GM12801 (cell line): ENCODE results near the gene INA.

Experiments
- TF ChIP-seq, protein P1 (sequence below): IDR thresholded peaks from one replicate; pipeline ENCODE4 v1.5.1; 2011; ENCODE audit warnings: control low read depth; ENCODE audit not compliant: insufficient read length; ENCODE audit errors: extremely low read depth

The INA gene

DNA sequence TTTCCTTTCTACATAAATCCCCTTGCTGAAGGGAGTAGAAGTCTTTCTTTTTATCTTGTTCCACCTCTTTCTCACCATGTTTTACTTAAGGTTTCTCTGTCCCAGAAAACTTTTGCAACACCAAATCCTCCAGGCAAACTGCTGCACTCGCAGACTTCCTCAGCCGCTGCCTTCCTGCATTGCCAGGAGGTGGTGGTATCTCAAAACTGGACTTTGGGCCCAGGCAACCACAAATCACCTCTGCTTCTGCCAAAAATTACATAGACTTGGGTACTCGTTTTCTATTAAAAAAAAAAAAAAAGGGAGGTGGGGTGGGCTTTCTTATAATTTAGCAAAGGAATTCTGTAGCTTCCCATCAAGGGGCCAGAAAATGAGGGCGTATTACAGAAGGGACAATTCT, 14.7 kb downstream of the INA start:
- TF ChIP-seq, protein P1, sequence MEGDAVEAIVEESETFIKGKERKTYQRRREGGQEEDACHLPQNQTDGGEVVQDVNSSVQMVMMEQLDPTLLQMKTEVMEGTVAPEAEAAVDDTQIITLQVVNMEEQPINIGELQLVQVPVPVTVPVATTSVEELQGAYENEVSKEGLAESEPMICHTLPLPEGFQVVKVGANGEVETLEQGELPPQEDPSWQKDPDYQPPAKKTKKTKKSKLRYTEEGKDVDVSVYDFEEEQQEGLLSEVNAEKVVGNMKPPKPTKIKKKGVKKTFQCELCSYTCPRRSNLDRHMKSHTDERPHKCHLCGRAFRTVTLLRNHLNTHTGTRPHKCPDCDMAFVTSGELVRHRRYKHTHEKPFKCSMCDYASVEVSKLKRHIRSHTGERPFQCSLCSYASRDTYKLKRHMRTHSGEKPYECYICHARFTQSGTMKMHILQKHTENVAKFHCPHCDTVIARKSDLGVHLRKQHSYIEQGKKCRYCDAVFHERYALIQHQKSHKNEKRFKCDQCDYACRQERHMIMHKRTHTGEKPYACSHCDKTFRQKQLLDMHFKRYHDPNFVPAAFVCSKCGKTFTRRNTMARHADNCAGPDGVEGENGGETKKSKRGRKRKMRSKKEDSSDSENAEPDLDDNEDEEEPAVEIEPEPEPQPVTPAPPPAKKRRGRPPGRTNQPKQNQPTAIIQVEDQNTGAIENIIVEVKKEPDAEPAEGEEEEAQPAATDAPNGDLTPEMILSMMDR: no peak

DNA sequence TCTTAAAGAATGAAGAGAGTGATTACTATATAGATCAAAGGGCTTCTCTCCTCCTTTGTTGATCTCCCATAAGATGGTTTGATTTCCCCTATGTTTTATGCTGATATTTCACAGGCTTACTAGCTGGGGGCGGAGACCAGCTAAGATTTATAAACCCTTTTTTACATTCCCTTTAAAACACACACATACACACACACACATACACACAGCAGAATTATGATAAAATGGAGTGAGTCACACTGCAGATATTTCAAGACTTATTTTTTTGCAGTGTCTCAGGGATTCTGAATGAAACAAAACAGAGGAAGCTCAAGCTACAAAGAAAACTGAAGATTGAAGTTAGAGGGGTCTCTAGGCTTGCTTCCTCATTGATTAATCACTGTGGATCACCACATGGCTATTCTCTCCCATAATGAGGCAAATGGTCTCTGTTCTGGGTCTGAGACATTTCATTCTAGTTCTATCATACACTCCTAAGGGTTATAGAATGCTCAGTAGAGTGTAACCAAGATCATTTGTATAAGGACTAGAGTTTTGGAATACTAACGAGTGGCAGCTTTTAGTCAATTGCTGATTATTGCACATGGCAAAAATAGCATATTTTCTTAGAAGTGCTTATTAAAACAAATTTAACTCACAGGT, 18.6 kb downstream of the INA start:
- TF ChIP-seq, protein P1: no peak

- TF ChIP-seq, protein P1: no peak
Measured at GRCh38 chr10:103307594-103307993, 30.7 kb downstream of the INA start.

GRCh38 chr10:103310197-103310596, 33.3 kb downstream of the INA start:
- TF ChIP-seq, protein P1: no peak

- TF ChIP-seq, protein P1: no peak
Measured at GRCh38 chr10:103316087-103316486, 39.1 kb downstream of the INA start.

DNA sequence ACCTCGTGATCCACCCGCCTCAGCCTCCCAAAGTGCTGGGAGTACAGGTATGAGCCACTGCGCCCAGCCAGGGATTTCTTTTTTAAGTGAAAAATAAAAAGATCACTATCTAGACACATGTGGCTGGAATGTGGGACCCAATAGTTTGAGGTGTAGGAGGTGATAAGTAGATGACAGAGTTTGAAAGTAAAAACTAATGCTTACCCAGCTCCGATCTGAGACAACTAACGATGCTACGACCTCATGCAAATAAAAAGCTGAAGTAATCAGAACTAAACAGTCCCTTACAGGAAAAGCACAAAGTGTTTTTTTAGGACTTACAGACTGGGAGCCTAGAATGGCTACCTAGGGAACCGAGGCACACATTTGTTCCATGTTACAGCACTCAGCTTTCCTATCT, 51.0 kb downstream of the INA start:
- TF ChIP-seq, protein P1: no peak

DNA sequence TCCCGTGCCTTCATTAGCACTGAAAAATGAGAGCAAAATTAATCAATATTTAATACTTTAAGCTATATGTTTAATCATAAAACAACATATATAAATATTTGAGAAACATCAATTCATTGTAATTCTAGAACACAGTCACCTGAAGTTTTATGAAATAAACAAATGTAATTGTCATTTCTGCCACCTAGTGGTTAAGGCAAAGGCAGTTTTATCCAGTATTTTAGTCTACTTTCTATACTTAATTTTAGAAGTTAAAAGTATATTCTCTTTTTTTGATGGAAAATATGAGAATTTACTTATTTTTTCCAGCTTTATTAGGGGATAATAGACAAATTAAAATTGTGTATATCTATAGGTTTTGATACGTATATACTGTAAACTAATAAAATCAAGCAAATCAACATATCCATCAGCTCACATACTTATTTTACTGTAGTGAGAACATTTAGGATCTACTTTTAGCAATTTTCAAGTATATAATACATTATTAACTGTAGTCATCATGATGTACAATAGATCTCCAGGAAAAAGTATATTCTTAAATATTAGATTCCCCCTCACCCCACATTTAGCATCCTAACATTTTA, 57.1 kb downstream of the INA start:
- TF ChIP-seq, protein P1: no peak
